NOMO-1 (cell line): ENCODE data around the gene SCYGR3.

Experiments
- DNase-seq, 2 experiments: peaks; one replicate each; lab custom pipeline; 2025; ENCODE audit not compliant: unreplicated experiment in 2 of 2; lab: John Stamatoyannopoulos, UW

SCYGR3 gene, protein sequence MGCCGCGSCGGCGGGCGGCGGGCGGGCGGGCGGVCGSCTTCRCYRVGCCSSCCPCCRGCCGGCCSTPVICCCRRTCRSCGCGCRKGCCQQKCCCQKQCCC

DNA sequence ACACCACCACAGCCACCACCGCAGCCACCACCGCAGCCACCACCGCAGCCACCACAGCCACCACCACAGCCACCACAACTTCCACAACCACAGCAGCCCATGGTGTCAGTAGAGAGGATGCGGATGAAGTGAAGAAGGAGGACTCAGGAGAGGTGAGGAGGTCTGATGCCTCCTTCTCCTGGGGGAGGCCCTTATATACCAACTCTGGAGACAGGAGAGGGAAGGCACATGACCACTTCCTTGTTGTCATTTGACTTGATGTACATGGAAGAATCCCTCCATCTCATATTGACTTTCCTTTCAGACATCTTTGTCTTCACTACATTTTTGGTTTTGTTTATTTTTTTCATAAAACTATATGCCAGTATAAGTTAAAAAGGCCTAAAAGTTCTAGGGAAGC is at the start of gene SCYGR3:
TSS of gene SCYGR3 (minus strand) at position 101 of the 400 bp plus-strand sequence. CDS start at position 101, 0 bp downstream.
- no peak for DNase-seq

DNA sequence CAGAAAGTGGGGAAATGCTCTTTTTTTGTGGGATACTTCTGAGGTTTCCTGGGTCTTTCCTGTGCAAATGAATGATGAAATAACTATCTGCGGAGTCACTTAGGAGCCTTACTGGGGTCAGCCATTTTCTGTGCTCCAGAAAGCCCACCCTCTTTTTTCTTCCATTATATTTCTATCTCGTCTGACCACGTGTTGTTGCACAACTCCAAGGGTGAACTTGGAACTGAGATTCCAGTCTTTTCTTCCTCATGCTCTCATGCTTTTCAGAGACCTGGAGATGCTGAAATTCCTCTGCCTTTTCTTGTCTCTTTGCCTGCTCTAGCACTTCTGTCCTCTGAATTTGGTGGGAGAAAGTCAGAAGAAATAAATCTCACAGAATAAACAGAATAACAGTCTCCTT is 47.2 kb upstream of the SCYGR3 start:
- DNase-seq, result no peak

DNA sequence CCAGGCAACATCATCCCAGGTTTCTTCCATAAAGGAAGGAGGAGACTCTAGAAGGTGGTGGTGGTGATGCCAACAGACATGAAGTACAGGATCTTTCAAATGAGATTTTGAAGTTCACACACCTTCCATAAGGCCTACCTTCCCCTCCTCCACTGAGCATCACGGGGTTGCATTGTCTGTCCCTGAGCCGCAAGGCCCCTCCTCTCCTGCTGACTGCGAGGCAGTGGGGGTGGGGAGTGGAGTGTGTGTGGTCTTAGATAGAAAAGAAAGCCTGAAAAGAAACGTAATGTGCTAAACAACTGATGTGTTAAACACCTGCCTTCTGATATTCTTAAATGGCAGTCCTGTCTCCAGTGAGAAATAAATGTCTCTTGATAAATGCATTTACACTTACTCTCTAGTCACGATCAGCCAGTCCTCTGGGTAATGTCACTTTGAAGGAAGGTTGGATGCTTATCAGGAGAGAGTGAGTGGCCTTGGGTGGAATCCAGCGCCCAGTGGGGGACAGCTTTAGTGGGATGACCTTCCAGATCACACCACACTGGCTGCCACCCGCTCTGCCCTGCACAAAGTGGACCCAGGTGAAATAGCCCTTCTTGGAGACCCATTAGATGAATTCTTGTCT is 46.5 kb upstream of the SCYGR3 start:
- no peak for DNase-seq

DNA sequence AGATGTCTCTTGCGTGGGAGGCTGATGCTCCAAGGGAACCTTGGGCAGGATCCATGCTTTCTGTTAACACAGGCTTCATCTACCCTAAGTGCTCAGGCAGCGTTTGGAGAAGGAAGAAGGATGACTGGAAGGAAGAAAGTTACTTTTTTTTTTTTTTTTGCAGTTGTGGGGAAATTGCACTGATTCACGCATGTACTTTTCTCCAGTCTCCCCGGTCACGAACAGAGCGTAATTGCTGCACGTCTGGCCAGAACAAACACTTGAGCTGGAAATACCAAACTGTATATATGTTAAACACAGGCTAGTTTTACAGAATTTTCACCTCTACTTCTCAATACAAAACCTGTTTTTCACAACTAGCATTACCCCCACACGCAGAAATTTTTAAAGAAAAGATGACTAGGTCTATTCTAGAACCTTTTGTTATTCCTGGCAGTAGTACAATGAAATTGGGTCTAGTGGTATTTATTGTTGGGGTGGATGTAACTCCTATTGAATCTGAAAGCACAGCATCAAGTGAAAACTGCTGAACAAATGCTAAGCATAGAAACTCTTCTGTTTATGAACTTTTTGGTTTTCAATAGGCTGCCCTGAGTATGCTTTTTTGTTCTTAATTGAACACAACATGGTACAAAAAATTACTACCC is 42.7 kb upstream of the SCYGR3 start:
- no peak for DNase-seq

DNA sequence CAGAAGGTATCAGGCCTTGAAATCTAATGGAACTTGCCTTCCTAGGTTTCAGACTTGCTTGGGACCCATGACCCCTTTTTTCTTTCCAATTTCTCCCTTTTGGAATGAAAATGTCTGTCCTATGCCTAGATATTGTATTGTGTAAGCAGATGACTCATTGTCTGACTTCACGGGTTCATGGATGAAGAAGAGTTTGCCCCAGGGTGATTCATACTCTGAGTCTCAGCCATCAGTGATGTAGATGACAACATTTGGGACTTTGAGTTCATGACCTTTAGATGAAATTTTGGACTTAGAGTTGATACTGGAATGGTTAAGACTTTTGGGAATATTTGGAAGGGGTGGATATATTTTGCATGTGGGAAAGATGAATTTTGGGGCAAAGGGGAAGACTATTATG is 40.8 kb upstream of the SCYGR3 start:
- DNase-seq, result peak in 1 of 2 experiments; percentile 26

DNA sequence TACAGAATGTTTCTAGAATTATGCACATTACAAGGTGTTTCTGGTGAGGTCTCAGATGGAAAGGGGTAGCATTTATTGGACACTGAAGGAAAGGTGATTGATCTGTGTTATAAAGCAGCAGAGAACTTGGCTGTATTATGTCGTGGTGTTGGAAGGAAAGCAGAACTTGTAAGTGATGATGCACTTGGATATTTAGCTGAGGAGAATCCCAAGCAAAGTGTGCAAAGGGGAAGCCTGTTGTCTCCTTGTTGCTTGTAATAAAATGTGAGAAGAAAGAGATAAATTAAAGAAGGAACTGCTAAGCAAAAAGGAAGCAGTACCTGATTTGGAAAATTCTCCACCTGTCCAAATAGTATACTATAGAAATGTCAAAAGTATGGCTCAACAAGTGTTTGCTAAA is 39.8 kb upstream of the SCYGR3 start:
- DNase-seq, result no peak

DNA sequence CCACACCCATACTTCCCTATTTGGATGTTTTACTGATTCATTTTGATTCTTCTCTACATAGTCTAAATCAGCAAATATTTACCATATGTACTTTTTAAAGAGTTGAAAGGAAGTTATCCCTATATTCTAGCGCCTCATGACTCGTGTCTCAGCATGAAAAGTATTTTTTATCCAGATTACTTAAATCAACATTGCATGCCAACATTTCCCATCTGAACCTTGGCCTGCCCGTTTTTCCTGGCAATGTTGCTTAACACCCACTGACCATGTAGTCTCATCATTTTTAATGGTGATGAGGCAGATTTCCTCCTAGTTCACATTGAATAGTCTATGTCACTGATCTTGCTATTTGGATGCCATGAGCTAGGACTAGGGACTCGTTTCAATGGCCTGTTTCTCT is 38.8 kb upstream of the SCYGR3 start:
- DNase-seq, result no peak

DNA sequence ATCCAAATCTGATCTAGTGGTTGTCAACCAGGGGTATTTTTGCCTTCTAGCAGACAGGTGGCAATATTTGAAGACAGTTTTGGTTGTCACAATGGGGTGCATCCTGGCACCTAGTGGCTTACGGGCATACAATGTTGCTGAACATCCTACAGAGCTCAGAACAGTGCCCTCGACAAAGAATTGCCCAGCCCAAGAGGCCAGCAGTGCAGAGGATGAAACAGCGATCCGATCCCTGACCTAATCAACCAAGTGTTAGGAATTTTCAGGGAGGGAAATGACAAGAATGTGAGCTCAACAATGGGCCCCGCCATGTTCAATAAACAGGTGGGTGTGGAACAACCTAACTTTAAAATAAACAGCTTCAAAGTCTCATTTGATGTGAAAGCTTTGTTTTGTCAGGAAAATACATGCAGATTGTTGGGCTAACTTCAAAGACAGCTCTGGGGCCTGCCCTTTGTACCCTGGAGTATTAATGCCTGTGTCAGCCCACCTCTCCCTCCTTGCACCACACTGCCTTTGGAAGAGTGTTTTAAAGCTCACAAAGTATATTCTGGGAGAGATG is 29.4 kb upstream of the SCYGR3 start:
- DNase-seq, result no peak

DNA sequence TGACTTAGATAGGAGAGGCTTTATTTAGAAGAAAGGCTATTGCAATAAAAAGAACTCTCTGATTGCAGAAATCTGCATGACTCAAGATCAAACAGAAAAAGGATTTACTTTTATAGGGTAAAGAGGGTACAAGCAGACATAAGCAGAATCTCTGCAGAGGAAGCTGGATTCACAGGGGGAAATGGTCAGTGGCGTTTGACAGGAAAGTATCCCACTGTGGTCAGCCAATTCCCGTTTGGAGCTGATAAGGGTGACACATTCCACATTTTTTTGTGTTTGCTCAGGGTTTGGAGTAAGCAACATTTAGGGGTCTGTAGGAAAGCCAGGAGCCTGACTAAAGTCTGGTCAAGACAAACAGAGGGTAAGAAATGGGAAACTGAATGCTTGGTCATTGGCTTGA is 28.0 kb upstream of the SCYGR3 start:
- no peak for DNase-seq

DNA sequence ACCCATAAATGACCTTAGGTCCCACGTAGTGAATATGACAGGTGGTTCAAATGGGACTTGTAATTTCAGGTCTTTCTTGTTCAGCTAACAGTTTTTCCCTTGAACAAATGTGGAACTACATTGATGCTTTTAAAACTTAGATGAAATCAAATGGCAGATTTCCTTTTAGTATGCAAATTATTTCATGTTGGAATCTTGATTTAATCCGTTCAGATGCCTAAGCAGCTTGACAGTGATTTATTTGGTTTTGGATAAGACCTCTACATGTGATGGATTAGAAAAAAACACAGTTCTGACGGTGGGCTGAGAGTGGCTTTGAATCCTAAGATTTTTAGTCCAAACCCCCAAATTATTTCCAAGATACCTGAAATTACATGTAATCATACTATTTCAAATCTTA is 19.6 kb upstream of the SCYGR3 start:
- DNase-seq, result no peak

DNA sequence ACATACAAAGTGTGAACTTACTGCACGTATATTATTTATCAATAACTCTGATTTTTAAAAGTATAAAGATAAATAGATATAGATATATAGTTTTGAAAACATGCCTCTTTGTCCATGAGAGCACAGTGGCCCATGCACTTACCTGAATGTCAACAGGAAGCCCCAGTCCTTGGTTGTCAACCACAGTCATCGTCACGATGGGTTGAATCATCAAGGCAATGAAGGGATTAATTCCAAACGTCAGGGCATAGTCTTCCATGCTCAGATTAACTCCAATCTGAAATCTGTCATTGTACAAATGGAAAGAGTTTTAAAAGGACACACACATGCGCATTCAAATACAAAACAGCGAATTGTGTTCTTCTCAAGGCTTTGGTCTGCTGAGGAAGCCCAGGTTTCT is 18.2 kb upstream of the SCYGR3 start:
- DNase-seq, result no peak

DNA sequence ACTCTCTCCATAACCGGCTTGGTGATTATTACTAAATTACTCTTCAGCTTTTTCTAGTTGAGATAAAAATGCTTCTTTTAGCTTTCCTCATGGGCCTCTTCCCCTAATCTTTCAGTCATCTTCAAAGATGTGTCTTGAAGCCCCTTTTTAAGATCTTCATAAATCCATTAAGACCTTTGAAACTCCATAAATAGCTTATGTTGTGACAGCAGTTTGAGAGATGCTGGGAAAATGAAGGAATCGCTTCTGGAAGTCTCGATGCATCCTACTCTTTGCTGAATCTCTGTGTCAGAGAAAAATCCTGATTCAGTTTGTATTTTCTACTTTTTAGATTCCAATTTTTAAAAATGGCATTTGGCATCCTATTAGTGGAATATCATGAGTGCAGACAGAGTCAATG is 15.7 kb upstream of the SCYGR3 start:
- no peak for DNase-seq

DNA sequence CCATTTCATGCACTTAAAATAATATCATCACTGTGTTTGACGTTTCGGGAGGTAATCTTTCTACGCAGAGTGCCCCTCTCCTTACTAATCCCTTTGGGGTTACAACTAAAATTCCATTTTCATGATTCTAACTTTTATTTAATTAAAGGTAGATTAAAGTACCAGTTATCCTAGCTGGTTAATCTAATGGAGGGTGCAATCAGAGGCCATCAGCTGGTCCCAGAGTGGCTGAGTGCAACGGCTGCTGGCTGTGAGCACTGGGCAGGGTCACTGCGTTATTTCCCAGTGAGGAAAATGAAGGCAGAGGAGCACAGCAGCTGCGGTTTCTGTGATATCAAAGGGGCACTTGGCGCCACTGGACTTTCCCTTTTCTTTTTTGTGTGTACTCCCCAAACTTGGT is 14.8 kb upstream of the SCYGR3 start:
- DNase-seq, result no peak

DNA sequence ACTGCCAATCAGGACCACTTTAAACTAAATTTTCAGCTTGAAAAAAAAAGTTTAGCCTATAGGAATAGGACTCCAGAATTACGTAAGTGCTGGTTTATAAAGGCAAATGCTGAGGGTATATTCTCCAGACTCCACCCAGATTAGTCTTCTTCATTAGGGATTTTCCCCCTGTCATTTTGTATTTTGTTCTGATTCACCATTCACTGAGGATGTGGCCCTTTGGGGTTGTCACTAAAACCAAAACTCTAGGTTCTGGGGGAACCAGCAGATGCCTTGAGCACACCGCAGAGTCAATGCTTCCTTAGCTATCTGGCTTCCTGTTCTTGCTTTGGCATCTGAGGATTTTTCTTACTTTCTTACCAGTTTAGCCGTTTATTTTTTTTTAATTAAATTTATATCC is 13.1 kb upstream of the SCYGR3 start:
- DNase-seq, result no peak

DNA sequence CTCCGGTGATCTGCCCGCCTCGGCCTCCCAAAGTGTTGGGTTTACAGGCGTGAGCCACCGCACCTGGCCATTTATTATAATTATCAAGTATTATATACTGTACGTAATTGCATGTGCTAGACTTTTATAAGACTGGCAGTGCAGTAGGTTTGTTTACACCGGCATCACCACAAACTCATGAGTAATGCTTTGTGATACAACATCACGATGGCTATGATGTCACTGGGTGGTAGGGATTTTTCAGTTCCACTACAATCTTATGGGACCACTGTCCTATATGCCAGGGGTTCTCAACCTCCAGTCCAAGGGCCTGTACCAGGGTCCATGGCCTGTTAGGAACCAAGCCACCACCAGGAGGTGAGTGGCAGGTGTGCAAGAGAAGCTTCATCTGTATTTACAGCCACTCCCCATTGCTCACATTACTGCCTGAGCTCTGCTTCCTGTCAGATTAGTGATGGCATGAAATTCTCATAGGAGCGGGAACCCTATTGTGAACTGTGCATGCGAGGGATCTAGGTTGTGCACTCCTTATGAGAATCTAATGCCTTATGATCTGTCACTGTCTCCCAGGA is 12.0 kb upstream of the SCYGR3 start:
- DNase-seq, result no peak

DNA sequence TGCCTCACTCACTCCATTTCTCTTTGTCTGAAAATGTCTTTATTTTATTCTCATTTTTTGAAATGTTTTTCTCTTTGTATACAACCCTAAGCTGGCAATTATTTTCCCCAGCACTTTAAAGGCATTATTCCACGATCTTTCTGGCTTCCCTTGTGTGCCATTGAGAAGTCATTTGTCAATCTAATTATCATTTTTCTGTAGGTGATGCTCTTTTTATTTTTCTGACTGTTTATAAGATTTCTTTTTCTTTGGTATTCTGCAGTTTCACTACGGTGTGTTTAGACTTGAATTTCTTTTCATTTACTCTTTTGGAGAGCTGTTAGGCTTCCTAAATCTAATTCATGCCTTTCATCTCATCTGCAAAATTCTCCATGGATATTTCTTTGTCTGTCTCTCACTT is 10.8 kb upstream of the SCYGR3 start:
- no peak for DNase-seq

DNA sequence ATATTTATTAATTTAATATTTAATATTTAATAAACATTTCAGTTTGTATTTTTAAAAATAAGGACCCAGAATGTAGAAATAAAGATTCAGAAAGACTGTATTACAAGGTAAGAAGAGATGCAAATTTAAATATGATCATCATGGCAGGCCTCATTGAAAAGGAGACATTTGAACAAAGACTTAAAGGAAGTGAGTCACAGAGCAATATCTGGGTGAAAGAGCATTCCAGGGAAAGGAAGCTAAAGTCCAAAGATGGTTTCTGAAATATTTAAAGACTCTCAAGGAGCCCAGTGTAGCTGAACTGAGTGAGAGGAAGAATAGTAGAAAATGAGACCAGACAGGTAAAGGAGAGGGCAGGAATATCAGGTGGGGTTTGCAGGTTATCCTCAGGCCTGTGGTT is 8.6 kb upstream of the SCYGR3 start:
- DNase-seq, result no peak

DNA sequence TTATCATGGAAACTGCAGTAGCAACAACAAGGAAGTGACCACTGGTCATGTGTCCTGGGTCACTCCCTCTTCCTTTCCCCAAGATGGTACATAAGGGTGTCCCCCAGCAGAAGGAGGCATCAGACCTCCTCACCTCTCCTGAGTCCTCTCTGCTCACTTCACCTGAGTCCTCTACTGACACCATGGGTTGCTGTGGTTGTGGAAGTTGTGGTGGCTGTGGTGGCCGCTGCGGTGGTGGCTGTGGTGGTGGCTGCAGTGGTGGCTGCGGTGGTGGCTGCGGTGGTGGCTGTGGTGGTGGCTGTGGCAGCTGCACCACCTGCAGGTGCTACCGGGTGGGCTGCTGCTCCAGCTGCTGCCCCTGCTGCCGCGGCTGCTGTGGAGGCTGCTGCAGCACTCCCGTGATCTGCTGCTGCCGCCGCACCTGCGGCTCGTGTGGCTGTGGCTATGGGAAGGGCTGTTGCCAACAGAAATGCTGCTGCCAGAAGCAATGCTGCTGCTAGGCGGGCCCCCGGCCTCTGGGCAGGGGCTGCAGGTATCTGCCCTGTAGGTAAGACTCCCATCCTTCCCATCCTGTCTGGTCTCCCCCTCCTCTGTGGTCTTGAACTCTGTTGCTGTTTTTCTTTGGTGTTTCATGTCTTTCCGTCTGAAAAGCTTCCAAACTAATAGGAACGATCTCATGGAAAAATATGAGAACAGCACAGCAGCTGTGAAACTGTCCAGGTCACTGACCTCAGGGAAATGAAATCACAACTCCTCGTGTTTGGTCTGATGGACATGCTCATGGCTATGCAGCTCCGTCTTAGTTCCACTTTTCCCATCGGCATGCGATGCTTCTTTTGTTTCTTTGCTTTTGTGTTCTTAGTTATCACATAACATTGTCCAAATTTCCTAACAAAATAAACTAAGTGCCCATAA is 2.9 kb upstream of the SCYGR3 start, which contains the start of gene SCYGR4:
TSS of gene SCYGR4 (plus strand) at position 183 of the 915 bp plus-strand sequence. CDS start at position 183, 0 bp downstream.
- no peak for DNase-seq

DNA sequence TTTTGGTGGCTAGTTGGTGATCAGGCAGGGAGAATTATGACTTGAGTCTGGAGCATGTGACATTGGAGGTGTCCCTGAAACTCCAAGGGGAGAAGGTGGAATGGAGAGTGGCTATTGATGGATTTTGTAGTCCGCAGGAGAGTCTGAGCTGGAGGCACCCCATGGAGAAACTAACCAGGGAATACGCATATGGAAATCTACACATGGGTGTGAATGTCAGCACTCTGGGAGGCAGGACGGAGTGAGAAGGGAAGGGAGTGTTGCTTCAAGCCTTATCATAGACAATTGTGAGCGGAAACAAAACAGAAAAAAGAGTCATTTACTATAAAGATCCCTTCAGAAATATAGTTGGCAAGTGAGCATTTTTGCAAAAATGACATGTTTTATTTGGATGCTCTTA is 2.0 kb upstream of the SCYGR3 start:
- no peak for DNase-seq

DNA sequence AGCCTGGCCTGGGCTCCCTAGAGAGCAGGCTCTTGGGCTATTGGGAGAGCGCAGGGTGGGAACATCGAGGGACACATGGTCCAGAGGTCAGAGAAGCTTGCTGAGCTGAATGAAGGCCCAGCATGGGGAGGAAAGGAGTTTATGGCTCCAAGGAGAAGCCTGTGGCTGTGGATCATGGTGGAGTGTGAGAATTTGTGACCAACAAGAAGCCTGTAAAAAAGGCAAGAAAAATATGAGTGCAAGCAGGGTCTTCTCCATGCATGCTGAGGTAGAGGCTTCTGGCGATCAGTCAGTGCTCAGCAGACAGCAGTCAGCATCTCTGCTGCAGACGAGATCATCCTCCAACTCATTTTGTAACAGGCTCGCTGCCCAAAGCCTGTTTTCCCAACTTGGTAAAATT is 1.3 kb upstream of the SCYGR3 start:
- DNase-seq, result no peak

DNA sequence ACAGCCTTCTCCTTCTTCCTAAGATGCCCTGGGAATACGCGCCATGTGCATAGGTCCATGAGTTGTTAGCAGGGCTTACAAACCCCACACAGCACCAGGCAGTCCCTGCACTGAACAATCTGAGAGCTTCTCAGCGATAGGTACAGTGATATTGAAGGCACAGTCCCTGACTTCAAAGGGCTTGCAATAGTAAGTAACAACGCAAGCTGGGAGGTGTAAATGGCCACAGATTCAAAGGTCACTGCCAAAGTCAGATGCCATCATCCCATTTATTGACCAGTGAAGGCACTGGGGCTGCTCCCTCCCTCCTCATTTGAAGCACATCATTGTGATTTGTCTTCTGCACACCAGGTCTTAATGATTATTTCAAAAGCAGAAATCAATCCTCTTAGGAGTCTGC is 541 bp upstream of the SCYGR3 start:
- DNase-seq, result no peak
